GM23338 (cell line): ENCODE data around the gene CHRNA7. TPM values are rescaled to one million over a fixed set of nuclear protein-coding genes. Genes with fewer than 3 reads are reported as not detected.

Experiments used
- ATAC-seq: fragments of 200-7000 bp; cut with Tn5 transposase; 3 replicates; pipeline ENCODE4 v1.9.1; 2020
- DNase-seq: peaks from one replicate; pipeline ENCODE4 v3.0.0-alpha.2; 2015; ENCODE audit warnings: low spot score
- H2AFZ ChIP-seq: fragments of 200-600 bp; sonication (generic); 2 replicates; pipeline ENCODE4 v1.8.0; 2016; ENCODE audit warnings: antibody characterized with exemption, mild to moderate bottlenecking, moderate library complexity
- H3F3A ChIP-seq: fragments of 200-600 bp; sonication (generic); replicated peaks from 2 replicates; pipeline ENCODE4 v1.8.0; 2017; ENCODE audit warnings: antibody characterized with exemption, mixed run types, low read depth
- H3K27ac ChIP-seq: fragments of 200-600 bp; sonication (generic); 2 replicates; pipeline ENCODE4 v1.6.1; 2016; ENCODE audit warnings: low read depth
- H3K27me3 ChIP-seq: fragments of 200-600 bp; sonication (generic); 2 replicates; pipeline ENCODE4 v1.8.0; 2016; ENCODE audit warnings: mild to moderate bottlenecking, mixed run types, moderate library complexity; ENCODE audit not compliant: insufficient read depth
- H3K36me3 ChIP-seq: fragments of 200-600 bp; sonication (generic); 2 replicates; pipeline ENCODE4 v1.8.0; 2016; ENCODE audit warnings: mild to moderate bottlenecking; ENCODE audit not compliant: insufficient read depth
- H3K4me1 ChIP-seq: fragments of 200-600 bp; sonication (generic); 2 replicates; pipeline ENCODE4 v1.8.0; 2016; ENCODE audit warnings: mild to moderate bottlenecking, moderate library complexity; ENCODE audit not compliant: insufficient read depth
- H3K4me2 ChIP-seq: fragments of 200-600 bp; sonication (generic); 2 replicates; pipeline ENCODE4 v1.7.1; 2017; ENCODE audit warnings: mixed run types
- H3K4me3 ChIP-seq: fragments of 200-600 bp; sonication (generic); 2 replicates; pipeline ENCODE4 v1.6.1; 2016; ENCODE audit warnings: mixed run types
- H3K79me2 ChIP-seq: fragments of 200-600 bp; sonication (generic); replicated peaks from 2 replicates; pipeline ENCODE4 v1.8.0; 2017; ENCODE audit warnings: mild to moderate bottlenecking; ENCODE audit not compliant: insufficient read depth
- H3K9me2 ChIP-seq: fragments of 200-600 bp; sonication (generic); 2 replicates; pipeline ENCODE4 v1.8.0; 2017; ENCODE audit not compliant: insufficient read depth
- H4K20me1 ChIP-seq: fragments of 200-600 bp; sonication (generic); replicated peaks from 2 replicates; pipeline ENCODE4 v1.8.0; 2017; ENCODE audit warnings: mild to moderate bottlenecking; ENCODE audit not compliant: insufficient read depth
- H3K27ac Mint-ChIP-seq: 2 replicates; pipeline ENCODE4 v1.8.0; 2020; ENCODE audit warnings: inconsistent platforms, mild to moderate bottlenecking, moderate library complexity, mixed read lengths
- H3K27me3 Mint-ChIP-seq: 3 replicates; pipeline ENCODE4 v1.8.0; 2022; ENCODE audit warnings: low read depth, mild to moderate bottlenecking, moderate library complexity, mixed read lengths, inconsistent platforms; ENCODE audit not compliant: insufficient read depth, poor library complexity
- H3K36me3 Mint-ChIP-seq: 3 replicates; pipeline ENCODE4 v1.8.0; 2021; ENCODE audit warnings: low read depth, mild to moderate bottlenecking, inconsistent platforms, moderate library complexity, mixed read lengths
- H3K4me1 Mint-ChIP-seq: 3 replicates; pipeline ENCODE4 v1.8.0; 2020; ENCODE audit warnings: mild to moderate bottlenecking, inconsistent platforms, mixed read lengths
- H3K4me3 Mint-ChIP-seq: 3 replicates; pipeline ENCODE4 v1.8.0; 2021; ENCODE audit warnings: moderate library complexity, mild to moderate bottlenecking, inconsistent platforms, mixed read lengths
- H3K9me3 Mint-ChIP-seq: 3 replicates; pipeline ENCODE4 v1.8.0; 2020; ENCODE audit warnings: moderate library complexity, mild to moderate bottlenecking, inconsistent platforms, mixed read lengths
- CREB1 ChIP-seq: fragments of 250-450 bp; sonication (Bioruptor Pico); IDR thresholded peaks from 2 replicates; pipeline ENCODE4 v1.5.0; 2020; ENCODE audit warnings: low read depth, mild to moderate bottlenecking, moderate library complexity
- EZH2 ChIP-seq: fragments of 200-600 bp; sonication (generic); IDR thresholded peaks from one replicate; pipeline ENCODE4 v1.8.0; 2017; ENCODE audit warnings: antibody characterized with exemption, mild to moderate bottlenecking, low read depth; ENCODE audit not compliant: unreplicated experiment
- EZH2phosphoT487 ChIP-seq: fragments of 200-600 bp; sonication (generic); IDR thresholded peaks from one replicate; pipeline ENCODE4 v1.8.1; 2018; ENCODE audit warnings: antibody characterized with exemption; ENCODE audit not compliant: unreplicated experiment
- JUNB ChIP-seq: IDR thresholded peaks from one replicate; pipeline ENCODE4 v1.6.1; 2016; ENCODE audit warnings: antibody characterized with exemption; ENCODE audit not compliant: unreplicated experiment
- NANOG ChIP-seq: IDR thresholded peaks from 2 replicates; pipeline ENCODE4 v1.6.1; 2016; ENCODE audit warnings: antibody characterized with exemption, borderline replicate concordance
- POLR2AphosphoS5 ChIP-seq: IDR thresholded peaks from 2 replicates; pipeline ENCODE4 v1.6.1; 2016; ENCODE audit warnings: antibody characterized with exemption, low read depth
- STAT1 ChIP-seq: IDR thresholded peaks from one replicate; pipeline ENCODE4 v1.6.1; 2016; ENCODE audit warnings: antibody characterized with exemption; ENCODE audit not compliant: unreplicated experiment
- ZNF114 ChIP-seq: fragments of 250-450 bp; sonication (Bioruptor Pico); IDR thresholded peaks from 2 replicates; pipeline ENCODE4 v1.5.0; 2020; ENCODE audit warnings: mild to moderate bottlenecking, moderate library complexity
- ZNF331 ChIP-seq: fragments of 250-450 bp; sonication (Bioruptor Pico); IDR thresholded peaks from 2 replicates; pipeline ENCODE4 v1.5.0; 2020; ENCODE audit warnings: low read depth, mild to moderate bottlenecking, moderate library complexity
- polyA plus RNA-seq: library from polyadenylated mRNA; unstranded; fragments of >200 nt; fragmentation: Nextera tagmentation; extraction: Ambion mirVana; gene quantifications from 2 replicates; pipeline ENCODE4 v1.2.1, GENCODE V29; 2016
- total RNA-seq: library from RNA; depleted of rRNA; stranded (reverse); fragments of >200 nt; shearing (Covaris generic); gene quantifications from 2 replicates; pipeline ENCODE4 v1.2.3, GENCODE V29; 2014
- TF ChIP-seq, protein P1 (sequence below): IDR thresholded peaks from one replicate; pipeline ENCODE4 v1.6.1; 2018; ENCODE audit warnings: antibody characterized with exemption; ENCODE audit not compliant: unreplicated experiment
- TF ChIP-seq, protein P2 (sequence below), 2 experiments: fragments of 200-600 bp in 1 of 2; sonication (generic) in 1 of 2; conservative IDR thresholded peaks; 2 replicates each; pipeline versions ENCODE4 v1.5.1 to v1.6.1; 2016 to 2017; ENCODE audit warnings: antibody characterized with exemption in 2 of 2, low read depth in 2 of 2, mild to moderate bottlenecking in 2 of 2, moderate library complexity in 1 of 2
- TF ChIP-seq, protein P3 (sequence below): IDR thresholded peaks from 2 replicates; pipeline ENCODE4 v1.6.1; 2016; ENCODE audit warnings: antibody characterized with exemption
- TF ChIP-seq, protein P4 (sequence below): fragments of 250-450 bp; sonication (Bioruptor Pico); IDR thresholded peaks from 2 replicates; pipeline ENCODE4 v1.5.0; 2020; ENCODE audit warnings: mild to moderate bottlenecking, moderate library complexity

The CHRNA7 gene
- total and polyA plus RNA-seq, 2 experiments from 2014 or later, result 4.6 to 8.2 TPM

DNA sequence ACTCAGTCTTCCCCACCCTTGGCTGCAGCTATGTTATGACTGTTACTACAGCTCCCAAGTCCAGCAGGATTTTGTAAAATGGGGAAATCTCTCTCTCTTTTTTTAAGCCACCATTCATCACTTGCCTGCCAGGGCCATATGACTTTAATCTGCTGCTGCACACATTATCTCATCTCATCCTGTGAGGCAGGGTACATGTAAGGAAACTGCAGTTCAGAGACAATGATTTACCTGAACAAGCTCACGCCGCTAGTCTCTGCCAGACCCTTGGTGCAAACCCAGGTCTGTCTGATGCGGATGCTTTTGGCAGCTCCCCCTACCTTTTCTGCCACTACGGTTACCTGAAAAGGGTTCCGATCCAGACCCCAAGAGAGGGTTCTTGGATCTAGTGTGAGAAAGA lies 78.3 kb downstream of the CHRNA7 start:
- peaks cover 19% of the 10 kb centered on the region for H3K4me1 Mint-ChIP-seq
- H3K27ac Mint-ChIP-seq, result no peak overlapping the region
- H3K27ac ChIP-seq, result no peak overlapping the region
- H3K9me2 ChIP-seq, result no peaks in the 10 kb centered on the region
- DNase-seq (no peak), ATAC-seq (no peak)
- no peaks in the 10 kb centered on the region for H3K79me2 ChIP-seq
- peaks cover 9% of the 10 kb centered on the region for H3K4me1 ChIP-seq
- H3K36me3 ChIP-seq, result no peaks in the 10 kb centered on the region
- H2AFZ ChIP-seq, result no peak overlapping the region
- H3K27me3 Mint-ChIP-seq, result peaks cover 3% of the 10 kb centered on the region
- peaks cover 2% of the 10 kb centered on the region; the same call in 2 of the 3 replicates for H3K36me3 Mint-ChIP-seq
- H3F3A ChIP-seq, result no peaks in the 10 kb centered on the region
- H3K4me3 Mint-ChIP-seq, result no peak overlapping the region
- H3K27me3 ChIP-seq, result no peaks in the 10 kb centered on the region
- no peak overlapping the region for H3K4me3 ChIP-seq
- TF ChIP-seq, protein P1, sequence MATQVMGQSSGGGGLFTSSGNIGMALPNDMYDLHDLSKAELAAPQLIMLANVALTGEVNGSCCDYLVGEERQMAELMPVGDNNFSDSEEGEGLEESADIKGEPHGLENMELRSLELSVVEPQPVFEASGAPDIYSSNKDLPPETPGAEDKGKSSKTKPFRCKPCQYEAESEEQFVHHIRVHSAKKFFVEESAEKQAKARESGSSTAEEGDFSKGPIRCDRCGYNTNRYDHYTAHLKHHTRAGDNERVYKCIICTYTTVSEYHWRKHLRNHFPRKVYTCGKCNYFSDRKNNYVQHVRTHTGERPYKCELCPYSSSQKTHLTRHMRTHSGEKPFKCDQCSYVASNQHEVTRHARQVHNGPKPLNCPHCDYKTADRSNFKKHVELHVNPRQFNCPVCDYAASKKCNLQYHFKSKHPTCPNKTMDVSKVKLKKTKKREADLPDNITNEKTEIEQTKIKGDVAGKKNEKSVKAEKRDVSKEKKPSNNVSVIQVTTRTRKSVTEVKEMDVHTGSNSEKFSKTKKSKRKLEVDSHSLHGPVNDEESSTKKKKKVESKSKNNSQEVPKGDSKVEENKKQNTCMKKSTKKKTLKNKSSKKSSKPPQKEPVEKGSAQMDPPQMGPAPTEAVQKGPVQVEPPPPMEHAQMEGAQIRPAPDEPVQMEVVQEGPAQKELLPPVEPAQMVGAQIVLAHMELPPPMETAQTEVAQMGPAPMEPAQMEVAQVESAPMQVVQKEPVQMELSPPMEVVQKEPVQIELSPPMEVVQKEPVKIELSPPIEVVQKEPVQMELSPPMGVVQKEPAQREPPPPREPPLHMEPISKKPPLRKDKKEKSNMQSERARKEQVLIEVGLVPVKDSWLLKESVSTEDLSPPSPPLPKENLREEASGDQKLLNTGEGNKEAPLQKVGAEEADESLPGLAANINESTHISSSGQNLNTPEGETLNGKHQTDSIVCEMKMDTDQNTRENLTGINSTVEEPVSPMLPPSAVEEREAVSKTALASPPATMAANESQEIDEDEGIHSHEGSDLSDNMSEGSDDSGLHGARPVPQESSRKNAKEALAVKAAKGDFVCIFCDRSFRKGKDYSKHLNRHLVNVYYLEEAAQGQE, result no peak
- no peak for TF ChIP-seq JUNB
- TF ChIP-seq, protein P2, sequence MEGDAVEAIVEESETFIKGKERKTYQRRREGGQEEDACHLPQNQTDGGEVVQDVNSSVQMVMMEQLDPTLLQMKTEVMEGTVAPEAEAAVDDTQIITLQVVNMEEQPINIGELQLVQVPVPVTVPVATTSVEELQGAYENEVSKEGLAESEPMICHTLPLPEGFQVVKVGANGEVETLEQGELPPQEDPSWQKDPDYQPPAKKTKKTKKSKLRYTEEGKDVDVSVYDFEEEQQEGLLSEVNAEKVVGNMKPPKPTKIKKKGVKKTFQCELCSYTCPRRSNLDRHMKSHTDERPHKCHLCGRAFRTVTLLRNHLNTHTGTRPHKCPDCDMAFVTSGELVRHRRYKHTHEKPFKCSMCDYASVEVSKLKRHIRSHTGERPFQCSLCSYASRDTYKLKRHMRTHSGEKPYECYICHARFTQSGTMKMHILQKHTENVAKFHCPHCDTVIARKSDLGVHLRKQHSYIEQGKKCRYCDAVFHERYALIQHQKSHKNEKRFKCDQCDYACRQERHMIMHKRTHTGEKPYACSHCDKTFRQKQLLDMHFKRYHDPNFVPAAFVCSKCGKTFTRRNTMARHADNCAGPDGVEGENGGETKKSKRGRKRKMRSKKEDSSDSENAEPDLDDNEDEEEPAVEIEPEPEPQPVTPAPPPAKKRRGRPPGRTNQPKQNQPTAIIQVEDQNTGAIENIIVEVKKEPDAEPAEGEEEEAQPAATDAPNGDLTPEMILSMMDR (conservative IDR thresholded peaks at IDR 0.05; ENCODE audit: low read depth in 2 of 2), result no peak
- no peak for TF ChIP-seq STAT1
- no peak for TF ChIP-seq ZNF331 (CRISPR knock-in tag)
- TF ChIP-seq EZH2, result no peak
- no peak for TF ChIP-seq EZH2phosphoT487
- TF ChIP-seq, protein P3, sequence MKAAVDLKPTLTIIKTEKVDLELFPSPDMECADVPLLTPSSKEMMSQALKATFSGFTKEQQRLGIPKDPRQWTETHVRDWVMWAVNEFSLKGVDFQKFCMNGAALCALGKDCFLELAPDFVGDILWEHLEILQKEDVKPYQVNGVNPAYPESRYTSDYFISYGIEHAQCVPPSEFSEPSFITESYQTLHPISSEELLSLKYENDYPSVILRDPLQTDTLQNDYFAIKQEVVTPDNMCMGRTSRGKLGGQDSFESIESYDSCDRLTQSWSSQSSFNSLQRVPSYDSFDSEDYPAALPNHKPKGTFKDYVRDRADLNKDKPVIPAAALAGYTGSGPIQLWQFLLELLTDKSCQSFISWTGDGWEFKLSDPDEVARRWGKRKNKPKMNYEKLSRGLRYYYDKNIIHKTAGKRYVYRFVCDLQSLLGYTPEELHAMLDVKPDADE, result no peak
- TF ChIP-seq CREB1 (CRISPR knock-in tag), result no peak
- TF ChIP-seq, protein P4, sequence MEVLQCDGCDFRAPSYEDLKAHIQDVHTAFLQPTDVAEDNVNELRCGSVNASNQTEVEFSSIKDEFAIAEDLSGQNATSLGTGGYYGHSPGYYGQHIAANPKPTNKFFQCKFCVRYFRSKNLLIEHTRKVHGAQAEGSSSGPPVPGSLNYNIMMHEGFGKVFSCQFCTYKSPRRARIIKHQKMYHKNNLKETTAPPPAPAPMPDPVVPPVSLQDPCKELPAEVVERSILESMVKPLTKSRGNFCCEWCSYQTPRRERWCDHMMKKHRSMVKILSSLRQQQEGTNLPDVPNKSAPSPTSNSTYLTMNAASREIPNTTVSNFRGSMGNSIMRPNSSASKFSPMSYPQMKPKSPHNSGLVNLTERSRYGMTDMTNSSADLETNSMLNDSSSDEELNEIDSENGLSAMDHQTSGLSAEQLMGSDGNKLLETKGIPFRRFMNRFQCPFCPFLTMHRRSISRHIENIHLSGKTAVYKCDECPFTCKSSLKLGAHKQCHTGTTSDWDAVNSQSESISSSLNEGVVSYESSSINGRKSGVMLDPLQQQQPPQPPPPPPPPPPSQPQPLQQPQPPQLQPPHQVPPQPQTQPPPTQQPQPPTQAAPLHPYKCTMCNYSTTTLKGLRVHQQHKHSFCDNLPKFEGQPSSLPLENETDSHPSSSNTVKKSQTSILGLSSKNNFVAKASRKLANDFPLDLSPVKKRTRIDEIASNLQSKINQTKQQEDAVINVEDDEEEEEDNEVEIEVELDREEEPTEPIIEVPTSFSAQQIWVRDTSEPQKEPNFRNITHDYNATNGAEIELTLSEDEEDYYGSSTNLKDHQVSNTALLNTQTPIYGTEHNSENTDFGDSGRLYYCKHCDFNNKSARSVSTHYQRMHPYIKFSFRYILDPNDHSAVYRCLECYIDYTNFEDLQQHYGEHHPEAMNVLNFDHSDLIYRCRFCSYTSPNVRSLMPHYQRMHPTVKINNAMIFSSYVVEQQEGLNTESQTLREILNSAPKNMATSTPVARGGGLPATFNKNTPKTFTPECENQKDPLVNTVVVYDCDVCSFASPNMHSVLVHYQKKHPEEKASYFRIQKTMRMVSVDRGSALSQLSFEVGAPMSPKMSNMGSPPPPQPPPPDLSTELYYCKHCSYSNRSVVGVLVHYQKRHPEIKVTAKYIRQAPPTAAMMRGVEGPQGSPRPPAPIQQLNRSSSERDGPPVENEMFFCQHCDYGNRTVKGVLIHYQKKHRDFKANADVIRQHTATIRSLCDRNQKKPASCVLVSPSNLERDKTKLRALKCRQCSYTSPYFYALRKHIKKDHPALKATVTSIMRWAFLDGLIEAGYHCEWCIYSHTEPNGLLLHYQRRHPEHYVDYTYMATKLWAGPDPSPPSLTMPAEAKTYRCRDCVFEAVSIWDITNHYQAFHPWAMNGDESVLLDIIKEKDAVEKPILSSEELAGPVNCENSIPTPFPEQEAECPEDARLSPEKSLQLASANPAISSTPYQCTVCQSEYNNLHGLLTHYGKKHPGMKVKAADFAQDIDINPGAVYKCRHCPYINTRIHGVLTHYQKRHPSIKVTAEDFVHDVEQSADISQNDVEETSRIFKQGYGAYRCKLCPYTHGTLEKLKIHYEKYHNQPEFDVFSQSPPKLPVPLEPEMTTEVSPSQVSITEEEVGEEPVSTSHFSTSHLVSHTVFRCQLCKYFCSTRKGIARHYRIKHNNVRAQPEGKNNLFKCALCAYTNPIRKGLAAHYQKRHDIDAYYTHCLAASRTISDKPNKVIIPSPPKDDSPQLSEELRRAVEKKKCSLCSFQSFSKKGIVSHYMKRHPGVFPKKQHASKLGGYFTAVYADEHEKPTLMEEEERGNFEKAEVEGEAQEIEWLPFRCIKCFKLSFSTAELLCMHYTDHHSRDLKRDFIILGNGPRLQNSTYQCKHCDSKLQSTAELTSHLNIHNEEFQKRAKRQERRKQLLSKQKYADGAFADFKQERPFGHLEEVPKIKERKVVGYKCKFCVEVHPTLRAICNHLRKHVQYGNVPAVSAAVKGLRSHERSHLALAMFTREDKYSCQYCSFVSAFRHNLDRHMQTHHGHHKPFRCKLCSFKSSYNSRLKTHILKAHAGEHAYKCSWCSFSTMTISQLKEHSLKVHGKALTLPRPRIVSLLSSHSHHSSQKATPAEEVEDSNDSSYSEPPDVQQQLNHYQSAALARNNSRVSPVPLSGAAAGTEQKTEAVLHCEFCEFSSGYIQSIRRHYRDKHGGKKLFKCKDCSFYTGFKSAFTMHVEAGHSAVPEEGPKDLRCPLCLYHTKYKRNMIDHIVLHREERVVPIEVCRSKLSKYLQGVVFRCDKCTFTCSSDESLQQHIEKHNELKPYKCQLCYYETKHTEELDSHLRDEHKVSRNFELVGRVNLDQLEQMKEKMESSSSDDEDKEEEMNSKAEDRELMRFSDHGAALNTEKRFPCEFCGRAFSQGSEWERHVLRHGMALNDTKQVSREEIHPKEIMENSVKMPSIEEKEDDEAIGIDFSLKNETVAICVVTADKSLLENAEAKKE (CRISPR knock-in tag), result no peak
- TF ChIP-seq POLR2AphosphoS5, result no peak
- TF ChIP-seq NANOG, result no peak
- TF ChIP-seq ZNF114 (CRISPR knock-in tag), result no peak
- no peak overlapping the region for H3K4me2 ChIP-seq
- peaks cover 3% of the 10 kb centered on the region; the same call in 1 of the 3 replicates for H3K9me3 Mint-ChIP-seq
- H4K20me1 ChIP-seq, result no peaks in the 10 kb centered on the region
